Endothelial cell (in vitro differentiated cells): ENCODE measurements around the gene SETD7. TPM values are rescaled to one million over a fixed set of nuclear protein-coding genes. Genes with fewer than 3 reads are reported as not detected.

Source experiments
- DNase-seq: peaks from one replicate; pipeline ENCODE4 v3.0.0; 2021; ENCODE audit warnings: low spot score
- H3K27ac Mint-ChIP-seq: one replicate; pipeline ENCODE4 v1.8.0; 2021; ENCODE audit warnings: mixed read lengths, inconsistent platforms; ENCODE audit not compliant: unreplicated experiment
- H3K27me3 Mint-ChIP-seq: one replicate; pipeline ENCODE4 v1.8.0; 2021; ENCODE audit warnings: mild to moderate bottlenecking, moderate library complexity, mixed read lengths, inconsistent platforms; ENCODE audit not compliant: unreplicated experiment
- H3K36me3 Mint-ChIP-seq: one replicate; pipeline ENCODE4 v1.8.0; 2021; ENCODE audit warnings: mild to moderate bottlenecking, low read depth, mixed read lengths, inconsistent platforms; ENCODE audit not compliant: unreplicated experiment
- H3K4me1 Mint-ChIP-seq: one replicate; pipeline ENCODE4 v1.8.0; 2021; ENCODE audit warnings: mild to moderate bottlenecking, mixed read lengths, inconsistent platforms; ENCODE audit not compliant: unreplicated experiment
- H3K4me3 Mint-ChIP-seq: one replicate; pipeline ENCODE4 v1.8.0; 2021; ENCODE audit warnings: mild to moderate bottlenecking, mixed read lengths, inconsistent platforms; ENCODE audit not compliant: unreplicated experiment
- H3K9me3 Mint-ChIP-seq: one replicate; pipeline ENCODE4 v1.8.0; 2021; ENCODE audit warnings: mixed read lengths, inconsistent platforms; ENCODE audit not compliant: unreplicated experiment
- long read RNA-seq: library from polyadenylated mRNA; unstranded; transcript quantifications from one replicate; pipeline ENCODE4 v2.0.0, GENCODE V29; 2020; ENCODE audit not compliant: unreplicated experiment
- total RNA-seq: library from RNA; stranded (reverse); fragmentation: NEBNext Ultra II Directional; extraction: Animal tissue kit (Norgen Biotek cat#: 25700); gene quantifications from one replicate; pipeline ENCODE4 v1.2.1, GENCODE V29; 2021; ENCODE audit not compliant: unreplicated experiment
- TF ChIP-seq, protein P1 (sequence below): fragments of 200-600 bp; sonication (generic); IDR thresholded peaks from one replicate; pipeline ENCODE4 v1.5.0; 2021; ENCODE audit warnings: antibody characterized with exemption; ENCODE audit not compliant: unreplicated experiment

The SETD7 gene
- 8.4 TPM for total RNA-seq
- long read RNA-seq, partial matches to known transcripts, result 0 of 4 reads
- long read RNA-seq, other reads (novel, unspliced or antisense), result 4 of 4 reads

DNA sequence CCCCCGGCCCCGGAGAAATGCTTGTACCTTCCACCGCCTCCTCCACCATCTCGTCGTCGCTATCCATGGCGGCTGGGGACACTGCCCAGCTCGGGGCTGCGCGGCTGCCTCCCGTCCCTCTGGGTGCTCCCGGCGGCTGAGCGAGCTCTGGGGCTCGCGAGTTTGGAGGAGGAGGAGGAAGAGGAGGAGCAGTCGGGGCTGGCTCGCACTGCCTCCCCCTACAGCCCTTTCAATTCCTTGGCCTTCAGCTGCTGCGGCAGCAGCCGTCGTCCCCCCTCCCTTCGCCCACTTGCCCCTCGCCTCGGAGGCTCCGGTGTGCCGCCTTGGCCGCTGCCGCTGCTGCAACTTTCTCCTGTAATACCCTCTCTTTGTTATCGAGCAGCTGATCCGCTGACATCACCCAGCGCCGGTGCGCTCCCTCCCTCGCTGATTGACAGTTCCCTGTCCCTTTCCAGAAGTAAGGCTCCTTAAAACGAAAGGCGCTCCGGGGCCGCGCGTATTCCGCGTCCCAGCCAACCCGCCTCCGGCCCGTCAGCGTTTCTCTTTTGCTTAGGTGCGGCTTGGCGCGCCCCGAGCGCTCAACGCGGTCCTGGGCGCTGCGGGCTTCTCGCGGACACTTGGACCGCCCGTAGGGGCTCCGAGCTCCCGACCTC, at the start of gene SETD7:
Gene SETD7 (minus strand): TSS at position 149 of the 653 bp plus-strand sequence. CDS start 82 bp downstream, at position 67.
- Mint-ChIP-seq H3K27me3 (peaks cover 18% of the 10 kb centered on the region), H3K27ac (peak within 1 kb of the TSS; percentile 92), H3K9me3 (peaks cover 4% of the 10 kb centered on the region), H3K4me1 (peaks cover 21% of the 10 kb centered on the region), H3K36me3 (peaks cover 5% of the 10 kb centered on the region), H3K4me3 (peak within 1 kb of the TSS; percentile 94)
- TF ChIP-seq, protein P1, sequence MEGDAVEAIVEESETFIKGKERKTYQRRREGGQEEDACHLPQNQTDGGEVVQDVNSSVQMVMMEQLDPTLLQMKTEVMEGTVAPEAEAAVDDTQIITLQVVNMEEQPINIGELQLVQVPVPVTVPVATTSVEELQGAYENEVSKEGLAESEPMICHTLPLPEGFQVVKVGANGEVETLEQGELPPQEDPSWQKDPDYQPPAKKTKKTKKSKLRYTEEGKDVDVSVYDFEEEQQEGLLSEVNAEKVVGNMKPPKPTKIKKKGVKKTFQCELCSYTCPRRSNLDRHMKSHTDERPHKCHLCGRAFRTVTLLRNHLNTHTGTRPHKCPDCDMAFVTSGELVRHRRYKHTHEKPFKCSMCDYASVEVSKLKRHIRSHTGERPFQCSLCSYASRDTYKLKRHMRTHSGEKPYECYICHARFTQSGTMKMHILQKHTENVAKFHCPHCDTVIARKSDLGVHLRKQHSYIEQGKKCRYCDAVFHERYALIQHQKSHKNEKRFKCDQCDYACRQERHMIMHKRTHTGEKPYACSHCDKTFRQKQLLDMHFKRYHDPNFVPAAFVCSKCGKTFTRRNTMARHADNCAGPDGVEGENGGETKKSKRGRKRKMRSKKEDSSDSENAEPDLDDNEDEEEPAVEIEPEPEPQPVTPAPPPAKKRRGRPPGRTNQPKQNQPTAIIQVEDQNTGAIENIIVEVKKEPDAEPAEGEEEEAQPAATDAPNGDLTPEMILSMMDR, result no peak
- peak; percentile 53 for DNase-seq

DNA sequence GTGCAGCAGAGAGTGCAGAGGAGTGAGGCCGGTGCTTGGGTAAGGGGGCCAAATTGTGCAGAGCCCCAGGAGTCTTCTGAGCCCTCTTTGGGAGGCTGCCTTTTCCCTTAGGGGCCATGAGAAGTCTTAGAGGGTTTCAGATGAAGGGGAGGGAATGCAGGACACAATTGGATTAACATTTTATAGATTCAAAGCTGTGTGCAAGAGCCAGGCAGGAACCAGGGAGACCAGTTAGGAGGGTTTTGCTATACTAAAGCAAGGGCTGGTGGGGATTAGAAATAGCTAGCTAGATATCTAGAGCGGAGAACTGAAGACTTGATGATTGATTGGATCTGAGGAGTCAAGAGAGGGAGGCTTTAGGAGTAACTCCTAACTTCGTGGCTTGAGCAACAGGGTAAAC, 49.5 kb upstream of the SETD7 start:
- TF ChIP-seq, protein P1, result no peak
- Mint-ChIP-seq H3K4me1 (peaks cover 22% of the 10 kb centered on the region), H3K27ac (no peak overlapping the region), H3K36me3 (peaks cover 4% of the 10 kb centered on the region), H3K27me3 (peaks cover 5% of the 10 kb centered on the region), H3K9me3 (no peaks in the 10 kb centered on the region), H3K4me3 (no peak overlapping the region)
- DNase-seq, result no peak

DNA sequence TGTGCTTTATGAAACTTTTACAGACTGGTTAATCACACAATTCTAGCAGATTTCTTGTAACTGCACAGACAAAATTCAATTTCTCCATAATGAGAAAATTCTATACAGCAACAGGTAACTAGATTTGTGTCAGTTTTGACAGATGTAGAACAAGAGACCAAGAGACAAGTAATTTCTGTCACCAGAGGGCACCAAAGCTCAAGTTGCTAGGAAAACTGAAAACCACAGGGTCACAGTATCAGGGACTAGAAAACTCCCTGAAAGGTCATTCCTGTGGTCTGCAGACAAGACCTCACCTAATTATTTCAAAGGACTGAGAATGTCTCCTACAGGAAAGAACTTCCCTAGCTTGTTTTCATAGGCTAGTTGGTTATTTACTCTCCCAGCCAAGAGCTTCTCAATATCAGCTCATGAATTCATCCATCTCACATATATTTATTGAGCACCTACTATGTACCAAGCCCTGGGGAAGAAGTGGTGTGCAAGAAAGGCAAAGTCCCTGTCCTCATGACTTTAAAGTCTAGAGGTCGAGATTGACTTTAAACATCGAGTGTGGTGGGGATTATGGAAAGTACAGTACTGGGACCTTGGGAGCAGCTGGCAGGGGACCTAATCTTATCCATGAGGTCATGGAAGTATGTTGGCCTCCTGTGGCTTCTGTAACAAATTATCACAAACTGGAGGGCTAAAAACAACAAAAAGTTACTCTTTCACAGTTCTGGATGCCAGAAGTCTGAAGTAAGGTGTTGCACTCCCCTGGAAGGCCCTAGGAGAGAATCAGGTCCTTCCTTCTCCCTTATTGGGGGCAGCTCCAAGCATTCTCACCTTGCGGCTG, 47.8 kb upstream of the SETD7 start:
- Mint-ChIP-seq H3K27me3 (peaks cover 8% of the 10 kb centered on the region), H3K27ac (no peak overlapping the region), H3K4me3 (no peak overlapping the region), H3K36me3 (peaks cover 9% of the 10 kb centered on the region), H3K9me3 (no peaks in the 10 kb centered on the region), H3K4me1 (peaks cover 22% of the 10 kb centered on the region)
- DNase-seq, result peak; percentile 66
- TF ChIP-seq, protein P1, result peak; percentile 51

DNA sequence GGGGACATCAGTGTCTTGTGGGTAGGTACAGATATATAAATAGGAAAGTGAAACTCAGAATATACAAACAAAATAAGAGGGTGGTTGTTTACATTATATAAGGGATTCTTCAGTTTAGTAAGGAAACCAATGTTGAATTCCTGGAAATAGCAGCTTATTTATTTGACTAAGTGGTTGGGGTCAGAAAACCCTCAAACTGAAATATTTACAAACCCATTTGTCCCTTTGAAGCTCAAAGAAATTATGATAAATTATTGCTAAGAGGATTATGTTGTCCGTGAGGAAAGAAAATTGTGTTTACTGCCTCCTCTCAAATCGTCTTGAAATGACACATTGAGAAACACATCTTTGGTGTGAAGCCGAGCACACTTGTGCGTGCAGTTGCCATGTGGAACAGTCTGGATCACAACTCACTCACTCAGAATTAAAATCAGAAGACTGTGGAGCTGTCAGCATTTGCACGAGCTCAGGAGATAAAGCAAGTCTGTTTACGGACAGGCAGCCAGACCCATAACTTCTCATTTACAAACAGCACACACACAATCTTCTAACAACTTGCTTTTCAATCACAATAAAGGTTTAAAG, 46.8 kb upstream of the SETD7 start:
- Mint-ChIP-seq H3K27ac (no peak overlapping the region), H3K4me1 (peaks cover 22% of the 10 kb centered on the region), H3K4me3 (no peak overlapping the region)

More for the DNA sequence above, 46.8 kb upstream of the SETD7 start:
- TF ChIP-seq, protein P1, result no peak
- Mint-ChIP-seq H3K9me3 (no peaks in the 10 kb centered on the region), H3K36me3 (peaks cover 9% of the 10 kb centered on the region), H3K27me3 (peaks cover 8% of the 10 kb centered on the region)
- DNase-seq, result no peak
